RWPE2 (cell line): ENCODE results near the gene EREG.
"Not testable (repeated sequence)": the region's sequence is repeated elsewhere in the genome, so short reads cannot be mapped to it uniquely, and the experiment has no call there.

Experiments
- ATAC-seq: fragments of 200-7000 bp; cut with Tn5 transposase; 3 replicates; pipeline ENCODE4 v1.9.1; 2021; ENCODE audit warnings: low read depth
- DNase-seq: peaks from one replicate; pipeline ENCODE4 v3.0.0-alpha.2; 2020; ENCODE audit warnings: low spot score
- H3K27ac ChIP-seq: fragments of 450-650 bp; 2 replicates; pipeline ENCODE4 v1.5.1; 2017; ENCODE audit warnings: mild to moderate bottlenecking; ENCODE audit not compliant: poor library complexity, severe bottlenecking
- H3K27me3 ChIP-seq: fragments of 250-450 bp; sonication (Bioruptor Pico); 2 replicates; pipeline ENCODE4 v1.5.1; 2021; ENCODE audit warnings: mild to moderate bottlenecking, moderate library complexity; ENCODE audit not compliant: insufficient read depth, poor library complexity, severe bottlenecking
- H3K36me3 ChIP-seq: fragments of 250-450 bp; sonication (Bioruptor Pico); 2 replicates; pipeline ENCODE4 v1.5.1; 2020; ENCODE audit warnings: low read depth, mild to moderate bottlenecking, moderate library complexity
- H3K4me1 ChIP-seq: fragments of 250-450 bp; sonication (Bioruptor Pico); 2 replicates; pipeline ENCODE4 v1.5.1; 2021; ENCODE audit warnings: mild to moderate bottlenecking, moderate library complexity; ENCODE audit not compliant: insufficient read depth, poor library complexity, severe bottlenecking
- H3K4me3 ChIP-seq: fragments of 250-450 bp; sonication (Bioruptor Pico); 2 replicates; pipeline ENCODE4 v1.5.1; 2021; ENCODE audit warnings: mild to moderate bottlenecking, moderate library complexity; ENCODE audit not compliant: severe bottlenecking
- H3K9me3 ChIP-seq: fragments of 250-450 bp; sonication (Bioruptor Pico); 2 replicates; pipeline ENCODE4 v1.5.1; 2021; ENCODE audit warnings: mild to moderate bottlenecking, moderate library complexity; ENCODE audit not compliant: severe bottlenecking
- TF ChIP-seq, protein P1 (sequence below): fragments of 450-650 bp; IDR thresholded peaks from one replicate; pipeline ENCODE4 v1.5.1; 2017; ENCODE audit warnings: mild to moderate bottlenecking, moderate library complexity; ENCODE audit not compliant: poor library complexity, severe bottlenecking

EREG gene

DNA sequence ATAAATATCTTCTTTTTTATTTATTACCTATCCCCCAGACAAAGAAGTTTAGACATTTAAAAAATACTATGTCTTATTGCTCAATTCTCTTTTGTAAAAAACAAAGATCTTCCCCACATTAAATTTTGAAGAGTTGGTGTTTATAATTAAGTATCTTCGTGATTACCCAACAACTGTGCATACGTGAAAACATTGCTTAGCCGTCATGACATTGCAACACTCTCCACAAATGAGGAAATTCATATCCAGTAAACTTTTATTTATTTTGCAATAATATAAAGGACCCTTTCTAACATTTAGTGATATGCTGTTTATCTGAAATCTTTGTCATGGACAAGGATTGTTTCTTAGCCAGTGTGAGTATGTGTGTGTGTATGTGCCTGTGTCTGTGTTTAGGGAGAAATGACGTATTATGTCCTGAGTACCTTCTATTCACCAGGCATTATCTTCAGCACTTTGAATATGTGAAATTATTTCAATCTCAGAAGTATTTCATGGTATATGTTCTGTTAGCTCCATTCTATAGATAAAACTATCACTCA, 26.1 kb upstream of the EREG start:
- ATAC-seq, result no peak
- DNase-seq, result no peak
- H3K9me3 ChIP-seq, result no peaks in the 10 kb centered on the region

DNA sequence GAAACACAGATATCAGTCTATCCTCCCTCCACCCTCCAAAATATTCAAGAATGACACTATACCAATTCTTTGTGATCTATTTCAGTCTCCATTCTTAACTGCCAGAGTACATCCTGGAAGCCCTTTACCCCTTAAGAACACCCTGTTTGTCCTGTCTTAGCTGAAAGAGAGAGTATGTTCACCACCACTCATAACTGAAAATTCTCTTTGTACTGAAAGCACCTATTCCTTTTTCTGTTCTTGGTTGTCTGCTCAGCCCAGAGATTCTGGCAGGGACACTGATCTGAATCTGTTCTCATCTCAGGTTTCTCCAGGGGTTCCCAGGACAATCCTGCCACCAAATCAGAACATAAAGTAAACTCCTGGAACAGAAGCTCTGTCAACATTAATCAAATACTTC, 25.4 kb upstream of the EREG start:
- H3K4me3 ChIP-seq, result no peak overlapping the region
- no peaks in the 10 kb centered on the region; the same call in 1 of the 2 replicates for H3K36me3 ChIP-seq
- H3K27me3 ChIP-seq, result no peaks in the 10 kb centered on the region
- DNase-seq, result no peak
- no peak overlapping the region for H3K27ac ChIP-seq
- ATAC-seq, result no peak
- no peaks in the 10 kb centered on the region for H3K4me1 ChIP-seq
- no peaks in the 10 kb centered on the region for H3K9me3 ChIP-seq
- TF ChIP-seq, protein P1, sequence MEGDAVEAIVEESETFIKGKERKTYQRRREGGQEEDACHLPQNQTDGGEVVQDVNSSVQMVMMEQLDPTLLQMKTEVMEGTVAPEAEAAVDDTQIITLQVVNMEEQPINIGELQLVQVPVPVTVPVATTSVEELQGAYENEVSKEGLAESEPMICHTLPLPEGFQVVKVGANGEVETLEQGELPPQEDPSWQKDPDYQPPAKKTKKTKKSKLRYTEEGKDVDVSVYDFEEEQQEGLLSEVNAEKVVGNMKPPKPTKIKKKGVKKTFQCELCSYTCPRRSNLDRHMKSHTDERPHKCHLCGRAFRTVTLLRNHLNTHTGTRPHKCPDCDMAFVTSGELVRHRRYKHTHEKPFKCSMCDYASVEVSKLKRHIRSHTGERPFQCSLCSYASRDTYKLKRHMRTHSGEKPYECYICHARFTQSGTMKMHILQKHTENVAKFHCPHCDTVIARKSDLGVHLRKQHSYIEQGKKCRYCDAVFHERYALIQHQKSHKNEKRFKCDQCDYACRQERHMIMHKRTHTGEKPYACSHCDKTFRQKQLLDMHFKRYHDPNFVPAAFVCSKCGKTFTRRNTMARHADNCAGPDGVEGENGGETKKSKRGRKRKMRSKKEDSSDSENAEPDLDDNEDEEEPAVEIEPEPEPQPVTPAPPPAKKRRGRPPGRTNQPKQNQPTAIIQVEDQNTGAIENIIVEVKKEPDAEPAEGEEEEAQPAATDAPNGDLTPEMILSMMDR, result no peak

More for the DNA sequence above, 26.1 kb upstream of the EREG start:
- Histone ChIP-seq H3K4me3 (no peak overlapping the region), H3K27ac (no peak overlapping the region), H3K36me3 (no peaks in the 10 kb centered on the region; the same call in 1 of the 2 replicates), H3K4me1 (no peaks in the 10 kb centered on the region), H3K27me3 (no peaks in the 10 kb centered on the region)
- TF ChIP-seq, protein P1, result no peak

DNA sequence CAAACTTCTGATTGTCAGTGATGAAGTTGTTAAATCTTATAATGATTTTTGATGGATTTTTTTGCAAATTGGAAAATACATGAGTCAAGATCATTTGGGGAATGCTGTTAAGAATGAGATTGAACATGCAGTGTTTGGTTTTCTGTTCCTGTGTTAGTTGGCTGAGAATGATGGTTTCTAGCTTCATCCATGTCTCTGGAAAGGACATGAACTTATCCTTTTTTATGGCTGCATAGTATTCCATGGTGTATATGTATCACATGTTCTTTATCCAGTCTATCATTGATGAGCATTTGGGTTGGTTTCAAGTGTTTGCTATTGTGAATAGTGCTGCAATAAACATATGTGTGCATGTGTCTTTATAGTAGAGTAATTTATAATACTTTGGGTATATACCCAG, 24.5 kb upstream of the EREG start:
- H3K36me3 ChIP-seq, H3K4me1 ChIP-seq, H3K9me3 ChIP-seq, ATAC-seq, H3K27ac ChIP-seq, H3K4me3 ChIP-seq, H3K27me3 ChIP-seq, DNase-seq: not testable (repeated sequence)

DNA sequence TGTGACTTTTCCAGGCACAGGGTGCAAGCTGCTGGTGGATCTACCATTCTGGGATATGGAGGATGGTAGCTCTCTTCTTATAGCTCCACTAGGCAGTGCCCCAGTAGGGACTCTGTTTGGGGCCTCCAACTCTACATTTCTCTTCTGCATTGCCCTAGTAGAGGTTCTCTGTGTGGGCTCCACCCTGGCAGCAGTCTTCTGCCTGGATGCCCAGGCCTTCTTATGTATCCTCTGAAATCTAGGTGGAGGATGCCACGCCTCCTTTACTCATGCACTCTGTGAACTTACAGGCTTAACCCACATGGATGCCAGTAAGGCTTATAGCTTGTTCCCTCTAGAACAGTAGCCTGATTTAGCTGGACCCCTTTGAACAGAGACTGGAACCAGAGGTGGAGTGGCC, 20.9 kb upstream of the EREG start:
- no peaks in the 10 kb centered on the region; the same call in 1 of the 2 replicates for H3K36me3 ChIP-seq
- H3K4me3 ChIP-seq, result no peak overlapping the region
- peaks cover 1% of the 10 kb centered on the region for H3K9me3 ChIP-seq
- H3K4me1 ChIP-seq, result no peaks in the 10 kb centered on the region
- no peak for ATAC-seq
- H3K27ac ChIP-seq, result no peak overlapping the region
- no peaks in the 10 kb centered on the region for H3K27me3 ChIP-seq
- DNase-seq, result no peak
- TF ChIP-seq, protein P1, result no peak

DNA sequence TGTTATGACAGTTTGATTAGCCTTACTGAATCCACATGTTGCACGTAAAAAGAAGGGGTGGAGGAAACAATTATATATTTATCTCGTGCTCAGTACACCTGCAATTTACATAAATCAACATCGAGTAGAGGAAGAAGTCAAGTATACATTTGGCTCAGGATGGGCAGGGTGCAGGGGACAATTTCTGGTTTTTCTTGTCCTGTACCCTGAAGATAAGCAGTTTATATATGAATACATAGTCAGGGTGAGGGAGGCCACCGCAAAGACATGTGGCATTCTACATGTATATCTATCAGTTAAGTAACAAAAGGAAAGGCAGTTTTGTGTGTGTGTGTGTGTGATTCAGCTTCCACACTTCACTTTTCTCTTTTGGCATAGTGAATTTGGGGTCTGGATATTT, 11.1 kb upstream of the EREG start:
- Histone ChIP-seq H3K36me3 (no peaks in the 10 kb centered on the region), H3K4me3 (no peak overlapping the region), H3K4me1 (peaks cover 23% of the 10 kb centered on the region), H3K27ac (no peak overlapping the region), H3K9me3 (no peaks in the 10 kb centered on the region), H3K27me3 (no peaks in the 10 kb centered on the region)
- no peak for DNase-seq
- no peak for ATAC-seq
- TF ChIP-seq, protein P1, result no peak
